Measurements from ENCODE around the gene ADAM11. TPM values are rescaled to one million over a fixed set of nuclear protein-coding genes. Genes with fewer than 3 reads are reported as not detected.

Gene ADAM11
- total RNA-seq, 1 donor from 2014 or later = 0.20 TPM

GRCh38 chr17:44831371-44831770, 72.6 kb downstream of the ADAM11 start:
- DNase-seq (ENCODE audit: low read depth) = no peak

Other genes with a start within 250 kb of the ADAM11 start
- 1.6 and 19.9 TPM in 2 replicates for gene FZD2, start 201.5 kb upstream of the ADAM11 start, total RNA-seq
- 1.0 and 1.5 TPM in 2 replicates for gene MEIOC, start 102.5 kb upstream of the ADAM11 start, total RNA-seq
- 31.8 and 51.2 TPM in 2 replicates for gene CCDC43, start 69.2 kb upstream of the ADAM11 start, total RNA-seq
- 3.9 and 6.3 TPM in 2 replicates for gene DBF4B, start 50.3 kb upstream of the ADAM11 start, total RNA-seq
- gene GJC1, start 71.3 kb downstream of the ADAM11 start, total RNA-seq = 43.2 and 79.9 TPM in 2 replicates
- gene HIGD1B, start 88.9 kb downstream of the ADAM11 start, total RNA-seq = not detected in 2 replicates
- gene EFTUD2, start 140.5 kb downstream of the ADAM11 start, total RNA-seq = 108 and 276 TPM in 2 replicates
- 1.2 and 8.2 TPM in 2 replicates for gene GFAP, start 156.5 kb downstream of the ADAM11 start, total RNA-seq
- 0.15 and 0.87 TPM in 2 replicates for gene KIF18B, start 188.8 kb downstream of the ADAM11 start, total RNA-seq
- gene C1QL1, start 209.3 kb downstream of the ADAM11 start, total RNA-seq = 0.35 and 0.45 TPM in 2 replicates

Data from renal cortical epithelial cell (primary cell).